GM18505 (cell line): Measurements from ENCODE around the gene FKBP8.
"Not testable (repeated sequence)": the region's sequence is repeated elsewhere in the genome, so short reads cannot be mapped to it uniquely, and the experiment has no call there.

Experiments used
- ATAC-seq: cut with Tn5 transposase; IDR thresholded peaks from one replicate; pipeline ENCODE4 v1.9.1; 2021; ENCODE audit not compliant: unreplicated experiment
- POLR2A ChIP-seq: IDR thresholded peaks from 4 replicates; pipeline ENCODE4 v1.6.1; 2011; ENCODE audit warnings: borderline replicate concordance; ENCODE audit not compliant: insufficient read depth, insufficient read length; ENCODE audit errors: extremely low read depth

FKBP8 gene

DNA sequence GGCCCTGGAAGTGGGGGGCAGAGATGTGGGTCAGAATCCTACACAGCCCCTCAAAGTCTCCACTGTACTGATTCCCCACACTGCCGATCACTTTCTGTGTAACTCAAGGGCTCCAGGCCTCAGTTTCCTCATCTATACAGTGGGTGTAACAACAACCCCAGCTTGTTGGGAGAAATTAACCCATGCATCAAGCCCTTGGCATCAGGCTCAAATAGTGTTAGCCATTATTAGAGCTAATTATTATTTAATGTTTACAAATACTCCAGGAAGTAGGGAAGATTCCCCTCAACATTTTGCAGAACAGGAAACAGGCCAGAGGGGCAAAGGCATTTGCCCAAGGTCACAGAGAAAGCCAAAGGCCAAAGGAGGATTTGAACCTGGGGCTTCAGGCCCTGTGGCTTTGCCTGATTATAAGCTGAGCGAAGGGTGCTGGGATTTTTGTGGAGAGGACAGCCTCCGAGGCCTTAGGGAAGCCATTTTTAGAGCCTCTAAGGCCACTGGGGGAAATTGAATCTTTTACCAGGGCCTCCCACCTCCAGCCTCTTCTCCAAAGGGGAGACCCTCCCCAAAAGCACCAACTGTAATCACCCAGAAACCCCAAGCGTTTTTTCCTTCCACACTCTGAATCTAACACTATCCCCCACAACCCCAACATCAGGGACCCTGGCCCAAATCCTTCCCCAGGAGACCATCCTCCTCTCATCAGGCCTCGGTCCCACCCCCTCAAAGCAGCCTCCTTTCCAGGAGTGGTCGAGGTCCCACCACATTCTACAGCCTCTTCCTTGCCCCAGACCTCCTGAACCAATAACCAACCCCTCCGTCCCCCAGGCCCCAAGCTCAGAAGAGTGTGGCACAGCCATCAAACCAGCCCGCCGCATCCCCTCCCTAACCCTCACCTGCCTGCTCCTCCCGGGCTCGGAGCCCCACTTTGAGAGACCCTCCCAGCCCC is 1.1 kb downstream of the FKBP8 start:
- no peak for TF ChIP-seq POLR2A
- ATAC-seq: no peak

DNA sequence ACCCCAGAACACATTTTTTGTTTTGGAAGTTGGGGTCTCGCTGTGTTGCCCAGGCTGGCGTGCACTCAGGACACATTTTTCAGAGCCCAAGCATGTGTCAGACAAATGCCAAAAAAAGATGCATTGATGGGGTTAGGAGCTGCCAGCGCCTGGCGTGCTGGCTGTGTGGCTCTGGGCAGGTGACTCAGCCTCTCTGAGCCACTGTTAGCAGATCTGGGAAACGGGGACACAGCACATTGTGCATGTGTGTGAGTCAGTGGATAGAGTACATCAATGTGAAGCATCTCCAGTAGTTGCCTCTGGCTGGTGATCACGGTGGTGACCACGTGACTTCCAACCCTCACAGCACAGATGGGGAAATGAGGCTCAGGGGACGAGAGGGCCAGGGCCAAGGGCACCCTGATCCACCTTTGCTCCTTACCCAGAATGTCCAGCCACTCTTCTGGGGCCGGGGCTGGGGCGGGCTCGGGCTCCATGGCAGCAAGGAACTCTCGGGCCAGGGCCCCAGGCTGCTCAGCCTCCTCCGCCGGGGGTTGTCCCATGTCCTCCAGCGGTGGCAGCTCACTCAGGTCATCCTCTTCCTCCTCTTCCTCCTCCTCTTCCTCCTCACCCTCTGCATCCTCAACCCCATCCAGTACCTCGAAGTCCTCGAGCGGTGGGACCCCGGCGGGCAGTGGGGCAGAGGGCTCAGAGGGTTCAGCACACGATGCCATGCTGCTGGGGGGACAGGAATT is 1.9 kb downstream of the FKBP8 start:
- no peak for TF ChIP-seq POLR2A
- ATAC-seq: no peak

DNA sequence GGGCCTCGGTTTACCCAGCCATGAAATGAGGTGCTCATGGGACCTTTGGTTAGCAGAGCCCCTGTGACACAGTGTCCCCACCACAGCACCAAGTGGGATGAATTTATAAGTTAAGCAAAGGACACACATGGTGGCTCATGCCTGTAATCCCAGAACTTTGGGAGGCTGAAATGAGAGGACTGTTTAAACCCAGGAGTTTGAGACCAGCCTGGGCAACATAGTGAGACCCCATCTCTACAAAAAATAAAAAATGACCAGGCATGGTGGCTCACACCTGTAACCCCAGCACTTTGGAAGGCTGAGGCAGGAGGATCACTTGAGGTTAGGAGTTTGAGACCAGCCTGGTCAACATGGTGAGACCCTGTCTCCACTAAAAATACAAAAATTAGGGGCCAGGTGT is 3.2 kb downstream of the FKBP8 start:
- not testable (repeated sequence) for ATAC-seq

DNA sequence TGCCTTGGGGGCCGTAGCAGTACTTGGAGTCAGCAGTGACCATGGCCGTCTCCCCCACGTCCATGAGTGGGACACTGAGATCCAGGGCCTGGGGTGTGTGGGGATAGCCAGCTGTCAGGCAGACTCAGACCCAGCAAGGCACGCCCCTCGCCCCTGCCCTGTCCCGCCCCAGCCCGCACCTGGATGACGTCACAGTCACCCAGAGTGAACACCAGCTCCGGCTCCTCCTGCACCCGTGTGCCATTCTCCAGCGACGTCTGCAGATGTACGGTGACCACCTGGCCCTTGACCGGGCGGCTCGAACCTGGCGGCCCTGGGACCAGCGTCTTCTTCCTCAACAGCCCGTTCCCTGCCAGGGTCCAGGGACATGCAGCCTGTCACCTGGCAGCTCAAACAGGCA is 4.0 kb downstream of the FKBP8 start:
- TF ChIP-seq POLR2A: no peak
- ATAC-seq: no peak

DNA sequence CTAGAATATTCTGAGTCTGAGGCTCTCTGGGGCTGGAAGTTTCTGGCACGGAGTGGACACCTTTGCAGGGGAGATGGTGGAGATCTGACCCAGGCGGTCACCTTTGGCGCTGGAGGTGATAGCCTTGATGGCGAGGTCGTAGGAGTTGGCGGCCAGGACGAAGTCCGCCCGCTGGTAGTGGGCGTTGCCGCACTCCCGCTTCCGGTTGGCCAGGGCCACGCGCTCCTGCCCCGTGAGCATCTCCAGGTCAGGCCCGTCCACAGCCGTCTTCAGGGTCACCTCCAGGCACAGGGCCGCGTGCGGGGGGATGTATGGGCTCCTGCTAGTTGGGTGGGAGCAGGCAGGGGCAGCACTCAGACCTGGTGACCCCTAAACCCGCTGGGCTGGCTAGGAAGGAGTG is 5.3 kb downstream of the FKBP8 start:
- no peak for ATAC-seq
- TF ChIP-seq POLR2A: no peak

DNA sequence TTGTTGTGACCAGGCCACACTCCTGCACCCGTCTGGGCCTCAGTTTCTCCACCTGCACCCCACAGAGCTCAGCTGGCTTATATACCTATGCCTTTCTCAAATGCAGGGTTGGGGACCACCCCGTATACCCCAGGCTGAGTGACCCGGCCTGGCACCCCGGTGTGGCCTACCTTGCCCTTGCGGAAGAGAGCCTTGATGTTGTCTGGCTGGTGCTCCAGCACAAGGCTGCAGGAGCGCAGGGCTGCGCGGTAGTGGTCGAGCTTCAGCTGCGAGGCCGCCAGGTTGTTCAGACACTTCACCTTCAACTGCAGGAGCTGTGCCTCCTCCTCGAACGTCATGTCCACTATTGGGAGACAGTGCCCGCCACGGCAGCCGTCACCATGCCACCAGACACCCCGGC is 5.9 kb downstream of the FKBP8 start:
- no peak for TF ChIP-seq POLR2A
- no peak for ATAC-seq

DNA sequence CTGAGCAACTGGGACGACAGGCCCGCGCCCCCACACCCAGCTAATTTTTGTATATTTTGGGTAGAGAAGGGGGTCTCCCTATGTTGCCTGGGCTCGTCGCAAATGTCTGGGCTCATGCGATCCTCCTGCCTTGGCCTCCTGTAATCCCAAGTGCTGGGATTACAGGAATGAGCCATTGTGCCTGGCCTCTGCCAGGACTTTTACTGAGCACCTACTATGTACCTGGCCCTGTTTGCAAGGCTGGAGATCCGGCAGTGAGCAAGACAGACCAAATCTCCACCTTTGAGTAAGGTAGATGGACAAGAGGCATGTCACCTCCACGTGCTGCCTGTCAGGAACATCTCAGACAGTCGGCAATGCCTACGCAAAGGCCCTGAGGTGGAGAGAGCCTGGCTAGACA is 6.9 kb downstream of the FKBP8 start:
- no peak for TF ChIP-seq POLR2A
- ATAC-seq: no peak

DNA sequence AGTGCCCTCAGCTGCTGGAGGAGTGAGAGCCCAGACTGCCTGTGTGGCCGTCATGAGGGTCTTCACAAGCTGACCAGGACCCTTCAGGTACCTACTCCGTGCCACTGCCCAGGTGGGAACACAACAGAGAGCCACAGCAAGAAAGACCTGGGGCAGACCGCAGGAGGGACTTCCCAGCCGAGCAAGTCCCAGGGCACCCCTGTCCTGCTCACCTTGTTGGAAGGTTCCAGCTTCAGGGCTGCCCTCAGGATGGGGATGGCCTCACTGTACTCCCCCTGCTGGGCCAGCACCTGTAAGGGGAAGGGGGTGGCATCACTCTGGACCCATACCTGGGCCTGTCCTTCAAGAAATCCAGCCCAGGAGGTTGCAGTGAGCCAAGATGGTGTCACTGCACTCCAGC is 10.3 kb downstream of the FKBP8 start:
- no peak for ATAC-seq
- TF ChIP-seq POLR2A: no peak

DNA sequence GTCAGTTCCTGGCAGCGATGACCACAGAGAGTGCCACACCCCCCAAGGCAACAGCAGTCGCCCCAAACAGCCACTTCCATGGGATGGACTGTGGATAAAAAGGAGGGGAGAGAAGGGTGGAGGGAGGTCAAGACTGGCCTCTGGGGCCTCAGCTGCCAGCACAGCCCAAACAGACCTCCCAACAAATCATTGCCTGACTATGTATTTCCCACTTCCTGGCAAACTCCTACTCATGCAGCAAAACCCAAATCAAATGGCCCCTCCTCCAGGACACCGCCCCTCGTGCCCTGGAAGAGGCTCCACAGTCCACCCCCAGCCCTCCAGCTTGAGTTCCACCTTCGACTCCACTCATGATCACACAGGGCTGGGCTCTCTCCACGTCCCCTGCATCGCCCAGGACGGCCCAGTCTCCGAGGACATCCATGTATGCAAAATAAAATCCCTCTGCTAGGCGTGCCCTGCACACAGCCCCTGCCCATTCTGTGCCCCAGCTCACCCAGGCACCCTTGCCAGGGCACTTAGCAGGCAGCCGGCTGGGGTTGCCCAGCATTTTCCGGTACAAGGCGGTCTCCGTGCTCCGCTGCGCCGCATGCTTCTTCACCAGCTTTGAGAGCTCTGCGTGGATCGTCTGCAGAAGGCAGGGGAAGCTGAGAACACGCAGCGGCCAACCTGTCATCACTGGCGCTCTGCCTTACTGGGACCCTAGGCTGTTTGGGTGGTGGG is 11.0 kb downstream of the FKBP8 start:
- no peak for ATAC-seq
- no peak for TF ChIP-seq POLR2A

DNA sequence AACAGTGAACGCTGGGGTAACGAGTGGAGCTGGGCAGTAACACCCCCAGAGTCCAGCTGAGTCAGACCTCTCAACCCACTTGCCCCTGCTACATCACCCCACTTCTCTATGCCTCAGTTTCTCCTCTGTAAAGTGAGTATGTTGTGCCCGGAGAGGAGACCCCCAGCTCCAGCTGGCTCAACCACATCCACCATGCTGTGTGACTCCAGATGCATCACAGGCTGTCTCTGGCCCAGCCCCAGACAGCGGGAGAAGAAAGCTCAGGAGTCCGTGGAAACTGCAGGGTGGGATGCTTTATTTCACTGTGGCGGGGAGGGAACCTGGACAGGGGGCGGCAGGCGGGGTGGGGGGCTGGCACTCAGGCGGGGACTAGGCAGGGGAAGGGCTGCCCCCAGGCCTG is 11.9 kb downstream of the FKBP8 start:
- no peak for ATAC-seq
- no peak for TF ChIP-seq POLR2A

DNA sequence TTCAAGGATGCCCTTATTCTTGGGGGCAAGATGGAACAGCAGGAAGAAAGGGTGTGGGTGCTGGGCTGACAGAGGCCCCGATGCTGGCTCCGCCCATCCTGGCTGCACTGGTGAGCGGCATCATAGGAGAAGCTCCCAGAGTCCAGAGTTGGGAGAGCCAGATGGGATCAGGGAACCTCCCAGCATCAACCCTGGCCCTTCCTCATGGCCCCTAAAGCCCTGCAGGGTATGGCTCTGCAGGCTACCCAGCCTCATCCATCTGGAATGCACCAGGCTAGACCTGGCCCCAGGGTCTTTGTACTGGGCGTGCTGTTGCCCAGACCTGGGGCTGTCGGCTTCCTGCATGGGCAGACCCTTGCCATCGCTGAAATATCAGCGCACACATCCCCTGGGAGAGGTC is 13.6 kb downstream of the FKBP8 start:
- TF ChIP-seq POLR2A: no peak
- no peak for ATAC-seq

DNA sequence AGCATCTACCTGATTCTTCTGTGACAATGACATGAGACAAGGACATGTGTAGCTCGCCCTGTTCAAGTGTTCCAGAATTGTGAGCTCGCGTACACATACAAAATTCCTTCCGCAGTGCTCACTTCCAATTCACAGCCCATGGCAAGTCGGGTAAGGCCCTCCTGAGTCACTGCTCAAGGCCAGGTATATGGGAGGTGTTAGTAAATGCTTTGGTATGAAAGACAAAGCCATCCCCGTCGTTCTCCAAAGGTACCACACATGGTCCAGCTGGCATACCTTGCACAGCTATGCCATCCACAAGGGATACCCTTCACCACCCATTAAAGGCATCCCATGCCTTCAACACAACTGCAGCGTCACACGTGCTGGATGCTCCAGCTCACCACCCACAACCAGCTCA is 17.1 kb downstream of the FKBP8 start:
- TF ChIP-seq POLR2A: no peak
- no peak for ATAC-seq

DNA sequence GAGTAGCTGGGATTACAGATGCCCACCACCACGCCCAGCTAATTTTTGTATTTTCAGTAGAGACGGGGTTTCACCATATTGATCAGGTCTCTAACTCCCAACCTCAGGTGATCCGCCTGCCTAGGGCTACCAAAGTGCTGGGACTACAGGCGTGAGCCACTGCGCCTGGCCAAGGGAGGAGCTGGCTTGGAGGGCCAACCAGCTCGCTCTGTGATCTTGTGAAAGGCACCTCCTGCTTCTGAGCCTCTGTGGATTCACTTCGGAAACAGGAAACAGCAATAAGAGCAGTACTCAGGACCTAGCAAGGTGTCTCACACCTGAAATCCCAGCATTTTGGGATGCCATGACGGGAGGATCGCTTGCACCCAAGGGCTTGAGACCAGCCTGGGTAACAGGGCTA is 19.5 kb downstream of the FKBP8 start:
- TF ChIP-seq POLR2A: no peak

DNA sequence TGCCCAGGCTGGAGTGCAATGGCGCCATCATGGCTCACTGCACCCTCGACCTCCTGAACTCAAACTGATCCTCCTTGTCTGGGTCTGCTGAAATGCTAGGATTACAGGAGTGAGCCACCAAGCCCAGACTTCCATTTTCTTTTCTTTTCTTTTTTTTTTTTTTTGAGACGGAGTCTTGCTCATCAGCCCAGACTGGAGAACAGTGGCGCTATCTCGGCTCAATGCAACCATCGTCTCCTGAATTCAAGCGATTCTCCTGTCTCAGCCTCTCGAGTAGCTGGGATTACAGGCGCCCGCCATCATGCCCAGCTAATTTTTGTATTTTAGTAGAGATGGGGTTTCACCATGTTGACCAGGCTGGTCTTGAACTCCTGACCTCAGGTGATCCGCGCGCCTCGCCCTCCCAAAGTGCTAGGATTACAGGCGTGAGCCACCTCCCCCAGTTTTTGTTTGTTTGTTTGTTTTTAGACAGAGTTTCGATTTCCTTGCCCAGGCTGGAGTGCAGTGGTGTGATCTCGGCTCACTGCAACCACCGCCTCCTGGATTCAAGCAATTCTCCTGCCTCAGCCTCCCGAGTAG is 20.4 kb downstream of the FKBP8 start:
- ATAC-seq: not testable (repeated sequence)

More for the DNA sequence above, 19.5 kb downstream of the FKBP8 start:
- ATAC-seq: no peak
